Gastrocnemius medialis (tissue), 4 donors: Measurements from ENCODE around the gene PDE4D. TPM values are rescaled to one million over a fixed set of nuclear protein-coding genes. Genes with fewer than 3 reads are reported as not detected.

Experiments
- ATAC-seq, 2 donors: fragments of 150-250 bp; one replicate each; pipeline ENCODE4 v1.9.1; 2016
- DNase-seq, 2 donors: peaks; one replicate each; pipeline ENCODE4 v3.0.0-alpha.2; 2019
- H3K27ac ChIP-seq, 4 donors: fragments of 200-600 bp; sonication (generic); 1 replicate in 1 of 4; 2 replicates in 3 of 4; pipeline ENCODE4 v1.5.1; 2016 to 2018; ENCODE audit warnings: mild to moderate bottlenecking in 2 of 4, moderate library complexity in 1 of 4
- H3K27me3 ChIP-seq, 3 donors: fragments of 200-600 bp; sonication (generic) in 2 of 3; 1 replicate in 1 of 3; 2 replicates in 2 of 3; pipeline versions ENCODE4 v1.5.1 to v1.6.0; 2016 to 2019; ENCODE audit warnings: mild to moderate bottlenecking in 1 of 3, moderate library complexity in 1 of 3
- H3K36me3 ChIP-seq, 2 donors: fragments of 200-600 bp; sonication (generic) in 1 of 2; one replicate each; pipeline ENCODE4 v1.5.1; 2017 to 2018
- H3K4me1 ChIP-seq, 2 donors: fragments of 200-600 bp; sonication (generic) in 1 of 2; one replicate each; pipeline ENCODE4 v1.5.1; 2016 to 2017; ENCODE audit warnings: mild to moderate bottlenecking in 2 of 2
- H3K4me3 ChIP-seq, 4 donors: fragments of 200-600 bp; sonication (generic) in 3 of 4; 1 replicate in 1 of 4; 2 replicates in 3 of 4; pipeline ENCODE4 v1.5.1; 2016 to 2019; ENCODE audit warnings: mild to moderate bottlenecking in 2 of 4
- H3K9me3 ChIP-seq, 3 donors: fragments of 200-600 bp; sonication (generic) in 2 of 3; 1 replicate in 1 of 3; 2 replicates in 2 of 3; pipeline ENCODE4 v1.5.1; 2016 to 2019
- CTCF ChIP-seq, 5 experiments: fragments of 450-650 bp in 3 of 5; fragments of 200-600 bp in 2 of 5; sonication (generic) in 2 of 5; IDR thresholded peaks in 4 of 5; conservative IDR thresholded peaks in 1 of 5; 1 replicate in 4 of 5; 2 replicates in 1 of 5; pipeline ENCODE4 v1.5.1; 2016 to 2019; ENCODE audit warnings: antibody characterized with exemption in 5 of 5, mild to moderate bottlenecking in 3 of 5, moderate library complexity in 3 of 5
- POLR2A ChIP-seq, 2 donors: fragments of 450-650 bp; IDR thresholded peaks; one replicate each; pipeline ENCODE4 v1.6.1; 2017; ENCODE audit warnings: antibody characterized with exemption in 2 of 2, mild to moderate bottlenecking in 2 of 2, moderate library complexity in 2 of 2
- in situ Hi-C, 4 donors: fragments of 200-750 bp; cut with MboI; loops; one replicate each; pipeline versions ENCODE4 v1.15.0 to v1.8.0; 2017; ENCODE audit warnings: low sequenced_read_pairs in 4 of 4
- intact Hi-C: fragments of 100-400 bp; cut with DNase I; formaldehyde crosslinking; loops from one replicate; pipeline ENCODE4 v1.15.1; 2023; ENCODE audit warnings: low total_unique reads
- total RNA-seq, 4 donors: library from RNA; depleted of rRNA; stranded (reverse); fragments of >200 nt; gene quantifications; one replicate each; pipeline versions ENCODE4 v1.1.0 to v1.2.3, GENCODE V29; 2016

The PDE4D gene
- total RNA-seq, 4 donors from 2014 or later, result 133 to 223 (median 185) TPM

GRCh38 chr5:59132131-59132530 is 761.4 kb downstream of the PDE4D start:
- H3K36me3 ChIP-seq, result no peaks in the 10 kb centered on the region
- DNase-seq (no peak), ATAC-seq (no peak)
- no peak overlapping the region for H3K4me3 ChIP-seq
- intact Hi-C loops (no loop called here), in situ Hi-C loops (no loop called here)
- H3K4me1 ChIP-seq, result peaks cover 45 to 51% of the 10 kb centered on the region in 2 donors
- H3K9me3 ChIP-seq, result no peaks in the 10 kb centered on the region
- peak overlapping the region; percentile 55 to 89 (median 86) for H3K27ac ChIP-seq
- TF ChIP-seq POLR2A (IDR thresholded peaks at IDR 0.05) (no peak), CTCF (IDR thresholded peaks at IDR 0.05 in 4 of 5, conservative IDR thresholded peaks at IDR 0.05 in 1 of 5) (no peak)
- H3K27me3 ChIP-seq, result no peaks in the 10 kb centered on the region

GRCh38 chr5:59130431-59130830 is 763.1 kb downstream of the PDE4D start:
- intact Hi-C loops (no loop called here), in situ Hi-C loops (no loop called here)
- H3K27ac ChIP-seq, result peak overlapping the region; percentile 55 to 89 (median 86)
- no peak overlapping the region for H3K4me3 ChIP-seq
- H3K36me3 ChIP-seq, result no peaks in the 10 kb centered on the region
- ATAC-seq (no peak), DNase-seq (no peak)
- no peaks in the 10 kb centered on the region for H3K27me3 ChIP-seq
- TF ChIP-seq CTCF (IDR thresholded peaks at IDR 0.05 in 4 of 5, conservative IDR thresholded peaks at IDR 0.05 in 1 of 5), result no peak
- no peak for TF ChIP-seq POLR2A (IDR thresholded peaks at IDR 0.05)
- peaks cover 54 to 60% of the 10 kb centered on the region in 2 donors for H3K4me1 ChIP-seq
- H3K9me3 ChIP-seq, result no peaks in the 10 kb centered on the region

GRCh38 chr5:59128646-59129290 is 764.8 kb downstream of the PDE4D start:
- TF ChIP-seq POLR2A (IDR thresholded peaks at IDR 0.05) (no peak), CTCF (IDR thresholded peaks at IDR 0.05 in 4 of 5, conservative IDR thresholded peaks at IDR 0.05 in 1 of 5) (no peak)
- Histone ChIP-seq H3K27ac (peak overlapping the region; percentile 78 to 89 (median 86)), H3K36me3 (no peaks in the 10 kb centered on the region), H3K27me3 (no peaks in the 10 kb centered on the region), H3K9me3 (no peaks in the 10 kb centered on the region), H3K4me1 (peaks cover 54 to 61% of the 10 kb centered on the region in 2 donors), H3K4me3 (no peak overlapping the region)
- no peak for ATAC-seq
- in situ Hi-C loops (no loop called here), intact Hi-C loops (no loop called here)
- DNase-seq, result no peak

GRCh38 chr5:59126708-59127573 is 766.6 kb downstream of the PDE4D start:
- peak overlapping the region; percentile 78 to 89 (median 86) for H3K27ac ChIP-seq
- TF ChIP-seq POLR2A (IDR thresholded peaks at IDR 0.05) (no peak), CTCF (IDR thresholded peaks at IDR 0.05 in 4 of 5, conservative IDR thresholded peaks at IDR 0.05 in 1 of 5) (no peak)
- ATAC-seq (peak in 1 of 2 donors; percentile 17), DNase-seq (no peak)
- H3K27me3 ChIP-seq, result no peaks in the 10 kb centered on the region
- peak overlapping the region; percentile 37 to 53 (median 41) for H3K4me3 ChIP-seq
- in situ Hi-C loops (no loop called here), intact Hi-C loops (loop anchor here (1.0 kb wide), 1 partner anchor 88 kb away; no protein-coding TSS in a partner anchor)
- no peaks in the 10 kb centered on the region for H3K36me3 ChIP-seq
- H3K9me3 ChIP-seq, result no peaks in the 10 kb centered on the region
- H3K4me1 ChIP-seq, result peaks cover 50 to 62% of the 10 kb centered on the region in 2 donors
